K562 (cell line): ENCODE results near the gene CD84. TPM values are rescaled to one million over a fixed set of nuclear protein-coding genes. Genes with fewer than 3 reads are reported as not detected.

Experiments used
- ATAC-seq: fragments of 200-7000 bp; cut with Tn5 transposase; 3 replicates; pipeline ENCODE4 v1.9.1; 2020; ENCODE audit warnings: moderate library complexity
- BruUV-seq: library from RNA; stranded (reverse); fragments of 400-500 nt; replicated peaks from 2 replicates; lab custom pipeline; 2021; lab: Mats Ljungman, UMichigan
- CTCF ChIA-PET: fragments of 300-600 bp; formaldehyde crosslinking; extraction: SDS; loops from one replicate; lab custom pipeline; 2021; ENCODE audit warnings: low intra/inter-chr PET ratio; lab: Yijun Ruan, JAX
- POLR2A ChIA-PET: fragments of 300-600, 350-650 bp; sonication (Branson Sonifier 250); formaldehyde crosslinking; extraction: SDS; loops from one replicate; lab custom pipeline; 2021; ENCODE audit warnings: antibody characterized with exemption, inconsistent platforms; lab: Yijun Ruan, JAX
- DNase-seq, 4 experiments: peaks; one replicate each; pipeline versions ENCODE4 v3.0.0 to v3.0.0-alpha.2; 2011 to 2018; ENCODE audit warnings: low spot score in 3 of 4, mixed read lengths in 3 of 4; ENCODE audit errors: extremely low read depth in 1 of 4
- FAIRE-seq: peaks from 2 replicates; lab custom pipeline; 2011; peaks lifted over from hg19 to GRCh38; lab: Jason Lieb, UNC
- H2AFZ ChIP-seq: 2 replicates; pipeline ENCODE4 v1.6.0; 2011; ENCODE audit warnings: low read depth, low read length, control low read depth, inconsistent platforms
- H3K27ac ChIP-seq: fragments of 200-600 bp; 3 replicates; pipeline ENCODE4 v1.8.0; 2011; ENCODE audit warnings: low read depth, mild to moderate bottlenecking, control low read depth, inconsistent platforms, low read length, moderate library complexity, mixed read lengths; ENCODE audit errors: extremely low read depth
- H3K27me3 ChIP-seq, 2 experiments: fragments of 300-600 bp in 1 of 2; 2 replicates in 1 of 2; 3 replicates in 1 of 2; pipeline versions ENCODE4 v1.6.0 to v1.8.0; 2011; ENCODE audit warnings: inconsistent platforms in 2 of 2, low read length in 2 of 2, mild to moderate bottlenecking in 1 of 2, mixed read lengths in 1 of 2, moderate library complexity in 1 of 2; ENCODE audit not compliant: control insufficient read depth in 2 of 2, insufficient read depth in 2 of 2
- H3K36me3 ChIP-seq: fragments of 300-600 bp; 3 replicates; pipeline ENCODE4 v1.8.0; 2011; ENCODE audit warnings: mild to moderate bottlenecking, low read length, inconsistent platforms; ENCODE audit not compliant: control insufficient read depth, insufficient read depth
- H3K4me1 ChIP-seq, 2 experiments: fragments of 200-600 bp in 1 of 2; replicated peaks in 1 of 2; 2 replicates in 1 of 2; 3 replicates in 1 of 2; pipeline versions ENCODE4 v1.5.1 to v1.8.0; 2011; ENCODE audit warnings: inconsistent platforms in 2 of 2, low read length in 2 of 2, mild to moderate bottlenecking in 1 of 2, mixed read lengths in 1 of 2, moderate library complexity in 1 of 2; ENCODE audit not compliant: control insufficient read depth in 2 of 2, insufficient read depth in 2 of 2
- H3K4me2 ChIP-seq: 2 replicates; pipeline ENCODE4 v1.6.1; 2011; ENCODE audit warnings: low read length, control low read depth, inconsistent platforms, mixed read lengths; ENCODE audit not compliant: insufficient read depth
- H3K4me3 ChIP-seq: fragments of 200-600 bp; sonication (generic), shearing (Covaris generic); 2 replicates; pipeline ENCODE4 v1.5.1; 2016; ENCODE audit warnings: control low read depth, inconsistent platforms
- H3K79me2 ChIP-seq: fragments of 200-600 bp; 3 replicates; pipeline ENCODE4 v1.8.0; 2011; ENCODE audit warnings: low read length, inconsistent platforms; ENCODE audit not compliant: control insufficient read depth, insufficient read depth
- H3K9ac ChIP-seq, 2 experiments: 2 replicates each; pipeline versions ENCODE4 v1.6.0 to v1.6.1; 2011; ENCODE audit warnings: low read depth in 2 of 2, low read length in 2 of 2, control low read depth in 1 of 2, inconsistent platforms in 1 of 2, mild to moderate bottlenecking in 1 of 2, mixed read lengths in 1 of 2; ENCODE audit not compliant: insufficient read depth in 1 of 2
- H3K9me1 ChIP-seq: one replicate; pipeline ENCODE4 v1.6.0; 2011; ENCODE audit warnings: inconsistent platforms, mild to moderate bottlenecking, low read length, moderate library complexity; ENCODE audit not compliant: control insufficient read depth, insufficient read depth
- H3K9me3 ChIP-seq: replicated peaks from 2 replicates; pipeline ENCODE4 v1.5.1; 2011; ENCODE audit warnings: low read depth, low read length, inconsistent platforms; ENCODE audit not compliant: control insufficient read depth, insufficient read depth
- H4K20me1 ChIP-seq: replicated peaks from 2 replicates; pipeline ENCODE4 v1.6.1; 2011; ENCODE audit warnings: low read length, inconsistent platforms, mixed read lengths; ENCODE audit not compliant: control insufficient read depth, insufficient read depth
- ATF7 ChIP-seq: fragments of 450-650 bp; IDR thresholded peaks from 2 replicates; pipeline ENCODE4 v1.7.1; 2014; ENCODE audit warnings: mild to moderate bottlenecking, moderate library complexity
- HNRNPUL1 ChIP-seq: fragments of 200-400 bp; formaldehyde crosslinking; IDR thresholded peaks from 2 replicates; pipeline ENCODE4 v1.6.1; 2017; ENCODE audit warnings: low read length
- ILK ChIP-seq: fragments of 450-650 bp; IDR thresholded peaks from 2 replicates; pipeline ENCODE4 v1.6.1; 2016; ENCODE audit warnings: missing genetic modification characterization, low read depth, mild to moderate bottlenecking, missing compliant biosample characterization, moderate library complexity, borderline replicate concordance
- NR2C2 ChIP-seq, 2 experiments: fragments of 200-800 bp in 1 of 2; sonication (Bioruptor generic) in 1 of 2; sonication (generic) in 1 of 2; formaldehyde crosslinking in 1 of 2; IDR thresholded peaks; 2 replicates each; pipeline versions ENCODE4 v1.6.1 to v1.8.0; 2016 to 2022; ENCODE audit warnings: mild to moderate bottlenecking in 1 of 2, missing compliant biosample characterization in 1 of 2, missing genetic modification characterization in 1 of 2, missing genetic modification reagents in 1 of 2
- PRDM10 ChIP-seq: fragments of 450-650 bp; IDR thresholded peaks from 2 replicates; pipeline ENCODE4 v1.6.1; 2018; ENCODE audit not compliant: partially characterized antibody
- SRF ChIP-seq, 2 experiments: fragments of 250-450, 450-650 bp in 1 of 2; sonication (Bioruptor Pico) in 1 of 2; sonication (generic) in 1 of 2; formaldehyde crosslinking; IDR thresholded peaks; 2 replicates each; pipeline versions ENCODE4 v1.5.0 to v1.5.1; 2020 to 2022; ENCODE audit warnings: mild to moderate bottlenecking in 1 of 2, missing genetic modification reagents in 1 of 2
- ZFPM2 ChIP-seq: fragments of 250-450 bp; sonication (Bioruptor Pico); IDR thresholded peaks from 2 replicates; pipeline ENCODE4 v1.5.1; 2022; ENCODE audit warnings: mild to moderate bottlenecking
- ZNF212 ChIP-seq: fragments of 450-650 bp; formaldehyde crosslinking; IDR thresholded peaks from 2 replicates; pipeline ENCODE4 v1.4.0; 2020; ENCODE audit warnings: mild to moderate bottlenecking
- ZNF507 ChIP-seq: conservative IDR thresholded peaks from 2 replicates; pipeline ENCODE4 v1.6.1; 2017; ENCODE audit warnings: missing genetic modification characterization, missing compliant biosample characterization
- ZNF77 ChIP-seq: fragments of 250-450 bp; sonication (Bioruptor Pico); IDR thresholded peaks from 2 replicates; pipeline ENCODE4 v1.5.0; 2020
- WGBS: fragments of 100-300 bp; shearing (Covaris generic); methylation state at CpG from one replicate; pipeline ENCODE4 v1.1.6; 2016; ENCODE audit warnings: low coverage, mixed read lengths; ENCODE audit not compliant: insufficient coverage; ENCODE audit errors: missing lambda C conversion rate; 5-methylcytosine and 5-hydroxymethylcytosine counted together
- in situ Hi-C: fragments of 300-500 bp; cut with MboI; formaldehyde crosslinking; loops from 4 replicates; pipeline ENCODE4 v1.15.0; 2018; ENCODE audit warnings: inconsistent platforms, mixed read lengths
- intact Hi-C: fragments of 100-400 bp; cut with micrococcal nuclease; formaldehyde crosslinking; loops from 2 replicates; pipeline ENCODE4 v1.14.2; 2022
- polyA plus RNA-seq, 8 experiments: library from polyadenylated mRNA; depleted of rRNA in 4 of 8; stranded (reverse) in 5 of 8; unstranded in 3 of 8; fragments of >200 nt; fragmentation: Nextera tagmentation in 2 of 8; fragmentation: Illumina TruSeq in 1 of 8; extraction: Ambion mirVana in 2 of 8; extraction: Trizol in 1 of 8; gene quantifications; 2 replicates each; pipeline versions ENCODE4 v1.2.1 to v1.2.3, GENCODE V29; 2011 to 2014; ENCODE audit warnings: inconsistent platforms in 1 of 8, missing spikeins in 1 of 8
- total RNA-seq, 7 experiments: library from RNA; depleted of rRNA in 6 of 7; stranded (reverse); fragments of >200 nt in 6 of 7; fragmentation: Illumina TruSeq in 2 of 7; extraction: Trizol in 2 of 7; gene quantifications; 2 replicates each; pipeline versions ENCODE4 v1.2.1 to v1.2.3, GENCODE V29; 2011 to 2021; ENCODE audit warnings: low replicate concordance in 1 of 7
- TF ChIP-seq, protein P1 (sequence below): IDR thresholded peaks from 2 replicates; pipeline ENCODE4 v1.6.1; 2011; ENCODE audit not compliant: insufficient read length; ENCODE audit errors: extremely low read depth

CD84 gene
- total and polyA plus RNA-seq, 9 of the 15 experiments (the other 6 are each of a cell fraction or from before 2014, with no cell fraction given) = 0.82 to 6.8 (median 2.0) TPM

DNA sequence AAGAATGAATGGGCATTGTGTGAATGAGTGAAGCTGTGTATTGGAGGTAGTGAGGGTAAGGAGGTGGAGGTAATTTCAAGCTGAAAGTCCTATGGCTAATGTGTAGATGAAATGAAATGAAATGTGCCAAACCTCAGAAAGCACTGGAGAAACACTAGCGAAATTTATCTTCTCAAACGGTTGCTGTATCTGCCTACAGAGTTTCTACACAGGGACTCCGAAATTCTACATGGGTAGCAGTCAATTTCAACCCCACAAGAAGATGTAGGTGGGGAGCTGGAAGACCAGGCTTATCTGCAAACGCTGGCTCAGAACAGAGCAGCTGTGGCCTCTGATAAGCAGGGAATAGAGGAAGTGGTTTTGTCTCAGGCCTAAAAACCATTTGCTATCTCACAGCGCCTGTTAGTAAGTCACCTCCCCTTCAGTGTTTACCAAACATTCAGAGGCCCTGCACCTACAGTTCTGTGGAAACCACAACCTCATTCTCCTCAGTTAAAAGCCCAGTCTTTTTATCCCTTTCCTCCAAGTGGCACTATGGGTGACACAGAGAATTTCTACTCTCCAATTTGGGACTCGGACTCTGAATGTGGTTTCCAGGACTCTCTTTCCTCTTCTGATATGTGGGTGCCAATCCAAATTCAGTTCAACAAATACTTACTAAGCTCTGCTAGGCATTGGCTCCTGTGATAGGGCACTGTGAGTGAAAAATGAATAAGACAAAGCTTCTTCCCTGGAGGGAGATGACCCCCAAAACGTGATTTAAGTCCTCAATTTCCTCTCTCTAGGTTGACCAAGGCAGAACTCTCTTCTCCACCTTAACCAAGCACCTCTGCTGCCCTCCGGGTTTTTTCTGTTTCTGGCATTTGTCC lies 39.1 kb downstream of the CD84 start:
- Histone ChIP-seq H3K4me1 (peaks cover 22 to 47% of the 10 kb centered on the region in 2 experiments), H2AFZ (peak overlapping the region; percentile 88), H3K9ac (peak overlapping the region; percentile 9 to 81; a peak in 3 of 4 replicates), H3K27me3 (no peaks in the 10 kb centered on the region), H3K4me2 (peak overlapping the region; percentile 72), H4K20me1 (no peaks in the 10 kb centered on the region), H3K27ac (peak overlapping the region; percentile 93), H3K79me2 (no peaks in the 10 kb centered on the region), H3K36me3 (no peaks in the 10 kb centered on the region; the same call in 1 of the 3 replicates), H3K4me3 (no peak overlapping the region; the same call in 1 of the 2 replicates), H3K9me1 (no peaks in the 10 kb centered on the region), H3K9me3 (peaks cover 31% of the 10 kb centered on the region)
- ATAC-seq = peak; percentile 95
- WGBS = under 1% methylated on average over 8 of the region's 8 CpGs
- ChIA-PET POLR2A (interaction anchor here (0.5 to 2.8 kb wide), 12 partner anchors 10 to 685 kb away, joined by 3 to 18 read pairs (median 4); partner anchors contain the start of gene TOMM40L), CTCF (no interaction called here)
- peak; percentile 92 to 99 (median 94) for DNase-seq
- in situ Hi-C loops (no loop called here), intact Hi-C loops (loop anchor here (1.0 to 5.0 kb wide), 4 partner anchors 43 to 127 kb away; no protein-coding TSS in a partner anchor)
- BruUV-seq = TSS peak; percentile 84
- FAIRE-seq = peak; percentile 99
- TF ChIP-seq SRF (CRISPR knock-in tag; IDR thresholded peaks at IDR 0.05) = peak in 1 of 2 experiments; percentile 76; a peak in 2 of 4 replicates
- TF ChIP-seq PRDM10 = peak; percentile 75
- no peak; the same call in none of the 2 replicates for TF ChIP-seq HNRNPUL1
- TF ChIP-seq ILK (tag) = no peak
- no peak for TF ChIP-seq ZNF77
- TF ChIP-seq ZFPM2 = no peak
- TF ChIP-seq, protein P1, sequence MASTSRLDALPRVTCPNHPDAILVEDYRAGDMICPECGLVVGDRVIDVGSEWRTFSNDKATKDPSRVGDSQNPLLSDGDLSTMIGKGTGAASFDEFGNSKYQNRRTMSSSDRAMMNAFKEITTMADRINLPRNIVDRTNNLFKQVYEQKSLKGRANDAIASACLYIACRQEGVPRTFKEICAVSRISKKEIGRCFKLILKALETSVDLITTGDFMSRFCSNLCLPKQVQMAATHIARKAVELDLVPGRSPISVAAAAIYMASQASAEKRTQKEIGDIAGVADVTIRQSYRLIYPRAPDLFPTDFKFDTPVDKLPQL = no peak
- no peak for TF ChIP-seq ZNF507
- no peak for TF ChIP-seq NR2C2 (CRISPR knock-in tag; IDR thresholded peaks at IDR 0.05)
- TF ChIP-seq NR2C2 (tag; IDR thresholded peaks at IDR 0.05) = peak; percentile 63; the same call in 1 of the 2 replicates
- peak; percentile 92 for TF ChIP-seq ATF7
- no peak for TF ChIP-seq ZNF212 (CRISPR knock-in tag)
